ENCODE measurements around the gene MBOAT1.

MBOAT1 gene

DNA sequence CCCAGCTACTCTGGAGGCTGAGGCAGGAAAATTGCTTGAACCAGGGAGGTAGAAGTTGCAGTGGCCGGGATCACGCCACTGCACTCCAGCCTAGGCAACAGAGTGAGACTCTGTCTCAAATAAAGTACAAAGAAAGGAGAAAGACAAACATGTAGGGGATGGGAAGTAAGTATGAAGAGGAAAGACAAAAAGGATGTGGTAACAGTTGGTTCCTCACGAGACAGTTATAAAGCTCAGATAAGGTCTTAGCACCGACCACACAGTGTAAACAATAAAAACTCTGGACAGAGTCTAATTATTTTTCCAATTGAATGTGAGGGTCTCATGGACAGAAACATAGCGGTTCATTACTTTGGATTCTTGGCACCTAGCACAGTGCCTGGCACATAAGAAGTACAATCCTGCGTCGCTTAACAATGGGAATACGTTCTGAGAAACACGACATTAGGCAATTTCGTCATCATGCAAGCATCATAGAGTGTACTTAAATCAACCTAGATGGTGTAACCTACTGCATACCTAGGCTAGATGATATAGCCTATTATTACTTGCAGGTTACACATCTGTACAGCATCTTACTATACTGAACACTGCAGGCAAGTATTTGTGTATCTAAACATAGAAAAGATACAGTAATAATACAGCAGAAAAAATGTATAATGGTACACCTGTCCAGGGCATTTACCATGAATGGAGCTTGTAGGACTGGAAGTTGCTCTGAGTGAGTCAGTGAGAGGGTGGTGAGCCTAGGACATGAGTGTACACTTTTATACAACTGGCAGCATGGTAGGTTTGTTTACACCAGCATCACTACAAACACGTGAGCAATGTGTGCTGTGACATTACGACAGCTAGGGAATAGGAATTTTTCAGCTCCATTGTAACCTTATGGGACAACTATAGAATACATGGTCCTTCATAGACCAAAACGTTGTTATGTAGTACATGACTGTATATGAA is 38.2 kb downstream of the MBOAT1 start:
- Histone ChIP-seq H3K4me1 (peaks cover 0 to 13% (median 6%) of the 10 kb centered on the region in 4 donors), H3K27me3 (no peaks in the 10 kb centered on the region), H3K27ac (no peak overlapping the region), H3K9me3 (no peaks in the 10 kb centered on the region), H3K4me3 (no peak overlapping the region), H3K36me3 (no peaks in the 10 kb centered on the region)
- intact Hi-C loops (cut with DNase I; ENCODE audit: low total_unique reads) = no loop called here
- no peak for DNase-seq
- TF ChIP-seq, protein P1, sequence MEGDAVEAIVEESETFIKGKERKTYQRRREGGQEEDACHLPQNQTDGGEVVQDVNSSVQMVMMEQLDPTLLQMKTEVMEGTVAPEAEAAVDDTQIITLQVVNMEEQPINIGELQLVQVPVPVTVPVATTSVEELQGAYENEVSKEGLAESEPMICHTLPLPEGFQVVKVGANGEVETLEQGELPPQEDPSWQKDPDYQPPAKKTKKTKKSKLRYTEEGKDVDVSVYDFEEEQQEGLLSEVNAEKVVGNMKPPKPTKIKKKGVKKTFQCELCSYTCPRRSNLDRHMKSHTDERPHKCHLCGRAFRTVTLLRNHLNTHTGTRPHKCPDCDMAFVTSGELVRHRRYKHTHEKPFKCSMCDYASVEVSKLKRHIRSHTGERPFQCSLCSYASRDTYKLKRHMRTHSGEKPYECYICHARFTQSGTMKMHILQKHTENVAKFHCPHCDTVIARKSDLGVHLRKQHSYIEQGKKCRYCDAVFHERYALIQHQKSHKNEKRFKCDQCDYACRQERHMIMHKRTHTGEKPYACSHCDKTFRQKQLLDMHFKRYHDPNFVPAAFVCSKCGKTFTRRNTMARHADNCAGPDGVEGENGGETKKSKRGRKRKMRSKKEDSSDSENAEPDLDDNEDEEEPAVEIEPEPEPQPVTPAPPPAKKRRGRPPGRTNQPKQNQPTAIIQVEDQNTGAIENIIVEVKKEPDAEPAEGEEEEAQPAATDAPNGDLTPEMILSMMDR (IDR thresholded peaks at IDR 0.05) = no peak

DNA sequence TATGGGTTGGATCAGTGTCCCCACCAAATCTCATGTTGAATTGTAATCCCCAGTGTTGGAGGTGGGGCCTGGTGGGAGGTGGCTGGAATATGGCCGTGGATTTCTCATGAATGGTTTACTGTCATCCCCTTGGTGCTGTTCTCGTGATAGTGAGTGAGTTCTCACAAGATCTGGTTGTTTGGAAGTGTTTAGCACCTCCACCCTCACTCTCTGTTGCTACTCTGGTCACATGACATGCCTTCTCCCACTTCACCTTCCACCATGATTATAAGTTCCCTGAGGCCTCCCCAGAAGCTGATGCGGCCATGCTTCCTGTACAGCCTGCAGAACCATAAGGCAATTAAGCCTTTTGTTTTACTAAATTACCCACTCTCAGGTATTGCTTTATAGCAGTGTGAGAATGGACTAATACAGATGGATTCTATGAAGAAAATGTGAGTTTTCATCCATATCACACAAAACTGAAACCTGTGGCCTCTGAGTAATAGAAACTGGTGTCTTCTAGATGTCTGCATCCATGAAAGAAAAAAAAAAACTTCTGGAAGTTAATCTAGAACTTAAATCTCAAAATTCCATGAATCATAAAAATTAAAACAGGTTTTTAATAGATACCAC is 39.3 kb downstream of the MBOAT1 start:
- H3K27me3 ChIP-seq = no peaks in the 10 kb centered on the region

DNA sequence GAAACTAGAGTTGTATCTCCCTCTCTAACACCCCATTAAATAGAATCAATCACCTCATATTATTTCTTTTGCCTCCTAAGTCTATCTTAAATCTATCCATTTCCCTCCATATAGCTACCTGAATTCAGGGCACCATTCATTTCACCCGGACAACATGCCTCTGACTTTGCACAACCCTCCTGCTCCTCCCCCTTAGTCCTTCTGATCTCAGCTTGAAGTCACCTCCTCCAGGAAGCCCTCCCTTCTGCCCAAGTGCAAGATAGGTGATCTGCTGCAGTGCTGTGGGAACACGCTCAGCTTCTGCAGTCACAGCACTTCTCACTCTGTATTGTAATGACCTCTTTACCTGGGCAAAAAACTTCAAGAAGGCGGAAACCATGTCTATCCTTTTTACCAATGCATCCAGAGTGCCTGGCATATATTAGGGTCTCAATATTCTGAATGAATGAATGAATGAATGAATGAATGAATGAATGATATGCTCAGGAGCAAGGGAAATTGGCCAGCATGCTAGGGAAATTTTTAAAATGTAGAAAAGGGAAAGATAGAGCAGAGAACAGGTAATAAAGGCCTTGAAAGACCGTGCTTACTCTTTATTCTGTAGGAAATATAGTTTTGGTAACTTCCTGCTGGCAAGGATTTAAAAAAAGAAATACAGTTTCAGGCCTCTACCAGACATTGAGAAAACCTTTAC is 41.7 kb downstream of the MBOAT1 start:
- DNase-seq = no peak
- no peak overlapping the region for H3K27ac ChIP-seq
- TF ChIP-seq, protein P1 (IDR thresholded peaks at IDR 0.05) = no peak
- no peaks in the 10 kb centered on the region for H3K9me3 ChIP-seq
- peaks cover 0 to 20% (median 8%) of the 10 kb centered on the region in 4 donors for H3K4me1 ChIP-seq
- no peaks in the 10 kb centered on the region for H3K27me3 ChIP-seq
- H3K36me3 ChIP-seq = no peaks in the 10 kb centered on the region
- intact Hi-C loops (cut with DNase I; ENCODE audit: low total_unique reads) = no loop called here
- H3K4me3 ChIP-seq = no peak overlapping the region

More for the DNA sequence above, 39.3 kb downstream of the MBOAT1 start:
- DNase-seq = no peak
- Histone ChIP-seq H3K9me3 (no peaks in the 10 kb centered on the region), H3K27ac (no peak overlapping the region), H3K4me1 (peaks cover 0 to 20% (median 8%) of the 10 kb centered on the region in 4 donors), H3K36me3 (no peaks in the 10 kb centered on the region), H3K4me3 (no peak overlapping the region)
- intact Hi-C loops (cut with DNase I; ENCODE audit: low total_unique reads) = no loop called here
- TF ChIP-seq, protein P1 (IDR thresholded peaks at IDR 0.05) = no peak

DNA sequence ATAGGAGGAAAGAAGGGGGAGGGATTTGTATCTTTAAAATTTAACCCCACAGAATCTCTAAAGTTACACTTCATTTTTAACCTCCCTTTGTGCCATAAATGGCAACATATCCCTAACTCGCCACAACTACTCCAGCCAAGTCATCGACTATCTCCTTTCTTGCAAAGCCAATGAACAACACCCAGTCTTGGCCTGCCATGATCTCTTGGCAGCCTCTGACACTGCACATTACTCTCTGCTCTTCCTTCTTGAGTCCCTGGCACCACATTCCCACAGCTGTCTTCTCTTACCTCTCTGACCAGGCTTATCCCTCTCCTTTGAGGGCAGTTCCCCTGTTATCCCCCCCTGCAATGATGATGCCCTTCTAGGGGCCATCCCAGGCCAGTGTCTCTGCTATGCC is 42.5 kb downstream of the MBOAT1 start:
- Histone ChIP-seq H3K27ac (peak overlapping the region in 1 of 2 donors; percentile 31), H3K36me3 (no peaks in the 10 kb centered on the region), H3K4me3 (no peak overlapping the region), H3K4me1 (peaks cover 0 to 20% (median 8%) of the 10 kb centered on the region in 4 donors), H3K9me3 (no peaks in the 10 kb centered on the region), H3K27me3 (no peaks in the 10 kb centered on the region)
- TF ChIP-seq, protein P1 (IDR thresholded peaks at IDR 0.05) = no peak
- DNase-seq = no peak
- intact Hi-C loops (cut with DNase I; ENCODE audit: low total_unique reads) = no loop called here

DNA sequence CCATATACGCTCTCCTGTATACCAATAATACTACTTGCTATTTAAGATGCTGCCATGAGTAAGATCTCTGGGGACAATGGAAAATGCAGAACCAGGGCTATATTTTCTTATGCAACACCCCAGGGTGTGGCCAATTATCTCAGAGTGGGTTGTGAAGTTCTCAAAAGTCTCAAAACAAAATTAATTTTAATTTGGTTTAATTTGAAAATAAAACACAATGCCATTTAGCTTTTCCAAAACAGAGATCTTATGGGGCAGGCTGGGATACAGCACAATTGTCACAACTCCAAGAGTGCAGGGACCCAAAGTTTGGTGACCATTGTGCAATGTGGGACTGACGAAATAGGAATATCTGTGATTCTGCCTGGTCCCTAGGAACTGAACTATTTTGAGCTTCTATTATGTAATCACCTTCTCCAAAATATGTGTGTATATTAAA is 43.1 kb downstream of the MBOAT1 start:
- TF ChIP-seq, protein P1 (IDR thresholded peaks at IDR 0.05) = no peak
- no peak overlapping the region for H3K4me3 ChIP-seq

More for the DNA sequence above, 43.1 kb downstream of the MBOAT1 start:
- no peaks in the 10 kb centered on the region for H3K36me3 ChIP-seq
- peak; percentile 47 to 74 for DNase-seq
- H3K27ac ChIP-seq = peak overlapping the region in 1 of 2 donors; percentile 31
- intact Hi-C loops (cut with DNase I; ENCODE audit: low total_unique reads) = no loop called here
- no peaks in the 10 kb centered on the region for H3K9me3 ChIP-seq
- H3K27me3 ChIP-seq = no peaks in the 10 kb centered on the region
- H3K4me1 ChIP-seq = peaks cover 0 to 20% (median 8%) of the 10 kb centered on the region in 4 donors

Data from tibial artery (tissue), 4 donors.